Stimulated activated CD8-positive, alpha-beta memory T cell treated with anti-CD3 and anti-CD28 coated beads, Interleukin-12 subunit alpha, Interleukin-12 subunit beta, amount 100 ng/mL, for 4 hours (primary cell): ENCODE measurements around the gene PRDM9.
"Not testable (repeated sequence)": the region's sequence is repeated elsewhere in the genome, so short reads cannot be mapped to it uniquely, and the experiment has no call there.

ENCODE experiments used
- DNase-seq: peaks from one replicate; pipeline ENCODE4 v3.0.0-alpha.2; 2020; ENCODE audit warnings: low read depth

The PRDM9 gene

GRCh38 chr5:23527216-23527920 is 20.0 kb downstream of the PRDM9 start:
- DNase-seq, result not testable (repeated sequence)

DNA sequence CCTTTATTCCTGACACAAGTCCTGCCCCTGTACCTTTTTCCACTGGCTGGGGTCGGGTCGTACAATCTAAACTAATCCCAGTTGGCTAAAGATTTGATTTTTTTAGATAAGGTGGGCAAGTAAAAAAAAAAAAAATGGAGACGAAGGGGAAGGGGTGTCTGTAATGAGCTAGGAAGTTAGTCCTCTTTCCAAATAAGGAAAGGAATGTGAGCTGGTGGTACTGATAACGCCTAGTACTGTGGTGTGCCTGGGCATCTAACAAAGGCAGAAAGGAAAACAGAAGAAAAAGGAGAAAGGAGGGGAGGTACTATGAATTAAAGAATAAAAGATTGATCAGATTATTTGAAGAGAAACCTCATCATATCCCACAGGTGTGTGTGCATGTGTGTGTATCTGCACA is 21.3 kb downstream of the PRDM9 start:
- DNase-seq, result no peak

DNA sequence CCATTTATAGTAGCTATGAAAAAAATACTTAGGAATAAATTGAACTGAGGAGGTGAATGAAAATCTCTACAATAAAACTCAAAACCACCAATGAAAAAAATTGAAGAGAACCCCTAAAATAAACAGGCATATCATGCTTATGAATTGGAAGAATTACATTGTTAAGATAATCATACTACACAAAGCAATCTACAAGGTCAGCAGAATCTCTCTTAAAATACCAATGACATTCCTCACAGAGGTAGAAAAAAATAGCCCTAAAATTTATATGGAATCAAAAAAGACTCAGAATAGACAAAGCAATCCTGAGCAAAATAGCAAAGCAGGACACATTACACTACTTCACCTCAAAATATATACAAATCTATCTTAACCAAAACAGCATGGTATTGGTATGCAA is 23.2 kb downstream of the PRDM9 start:
- no peak for DNase-seq

DNA sequence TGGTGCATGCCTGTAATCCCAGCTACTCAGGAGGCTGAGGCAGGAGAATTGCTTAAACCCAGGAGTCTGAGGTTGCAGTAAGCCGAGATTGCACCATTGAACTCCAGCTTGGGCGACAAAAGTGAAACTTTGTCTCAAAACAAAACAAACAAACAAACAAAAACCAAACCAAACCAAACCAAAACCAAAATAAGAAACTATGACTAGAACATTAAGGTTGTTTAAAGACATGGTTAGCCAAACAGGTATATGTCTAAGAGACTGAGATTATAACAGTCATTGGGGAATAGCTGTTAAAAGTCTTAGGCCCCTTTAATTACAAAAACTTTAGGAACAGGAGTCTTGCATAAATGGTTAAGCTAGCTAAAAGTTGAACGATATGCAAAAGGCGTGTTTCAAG is 63.6 kb downstream of the PRDM9 start:
- DNase-seq, result no peak
